ENCODE results near the gene PRRG1.
"Not testable (repeated sequence)": the region's sequence is repeated elsewhere in the genome, so short reads cannot be mapped to it uniquely, and the experiment has no call there.

Gene PRRG1

GRCh38 chrX:37420756-37421155 is 71.6 kb downstream of the PRRG1 start:
- H3K36me3 ChIP-seq (ENCODE audit: low read length) = no peaks in the 10 kb centered on the region
- H3K27me3 ChIP-seq (ENCODE audit: low read length) = no peaks in the 10 kb centered on the region
- no peaks in the 10 kb centered on the region for H3K79me2 ChIP-seq (ENCODE audit: insufficient read depth, low read length)
- H2AFZ ChIP-seq (ENCODE audit: low read depth, low read length, severe bottlenecking) = no peak overlapping the region
- no peaks in the 10 kb centered on the region for H4K20me1 ChIP-seq (ENCODE audit: low read depth, low read length)
- H3K4me2 ChIP-seq (ENCODE audit: low read depth, low read length, poor library complexity, severe bottlenecking) = no peak overlapping the region
- no peak overlapping the region for H3K4me3 ChIP-seq (ENCODE audit: insufficient read depth, low read length, poor library complexity, severe bottlenecking)
- TF ChIP-seq CTCF (IDR thresholded peaks at IDR 0.05; ENCODE audit: insufficient read depth, low read length, poor library complexity, severe bottlenecking) (no peak), EZH2phosphoT487 (conservative IDR thresholded peaks at IDR 0.05; ENCODE audit: low read length) (no peak)
- no peaks in the 10 kb centered on the region for H3K9me3 ChIP-seq (ENCODE audit: insufficient read depth, low read length)
- H3K9ac ChIP-seq (ENCODE audit: low read length) = no peak overlapping the region
- no peaks in the 10 kb centered on the region for H3K9me2 ChIP-seq (replicated peaks; ENCODE audit: insufficient read depth, low read length)
- no peaks in the 10 kb centered on the region for H3F3A ChIP-seq (ENCODE audit: insufficient read depth)
- no peak overlapping the region for H3K27ac ChIP-seq (ENCODE audit: low read depth, low read length)

- Histone ChIP-seq H3K36me3 (ENCODE audit: low read length) (no peaks in the 10 kb centered on the region), H3K27me3 (ENCODE audit: low read length) (no peaks in the 10 kb centered on the region), H3K9me3 (ENCODE audit: insufficient read depth, low read length) (no peaks in the 10 kb centered on the region), H3K9me2 (replicated peaks; ENCODE audit: insufficient read depth, low read length) (no peaks in the 10 kb centered on the region), H2AFZ (ENCODE audit: low read depth, low read length, severe bottlenecking) (no peak overlapping the region), H3K27ac (ENCODE audit: low read depth, low read length) (no peak overlapping the region), H3F3A (ENCODE audit: insufficient read depth) (no peaks in the 10 kb centered on the region), H3K4me2 (ENCODE audit: low read depth, low read length, poor library complexity, severe bottlenecking) (no peak overlapping the region), H3K79me2 (ENCODE audit: insufficient read depth, low read length) (no peaks in the 10 kb centered on the region), H4K20me1 (ENCODE audit: low read depth, low read length) (no peaks in the 10 kb centered on the region), H3K4me3 (ENCODE audit: insufficient read depth, low read length, poor library complexity, severe bottlenecking) (no peak overlapping the region), H3K9ac (ENCODE audit: low read length) (no peak overlapping the region)
- no peak for TF ChIP-seq CTCF (IDR thresholded peaks at IDR 0.05; ENCODE audit: insufficient read depth, low read length, poor library complexity, severe bottlenecking)
- no peak for TF ChIP-seq EZH2phosphoT487 (conservative IDR thresholded peaks at IDR 0.05; ENCODE audit: low read length)
Observed at GRCh38 chrX:37424000-37424429, 74.9 kb downstream of the PRRG1 start.

- Histone ChIP-seq H3K9me2 (replicated peaks; ENCODE audit: insufficient read depth, low read length) (no peaks in the 10 kb centered on the region), H4K20me1 (ENCODE audit: low read depth, low read length) (no peaks in the 10 kb centered on the region), H2AFZ (ENCODE audit: low read depth, low read length, severe bottlenecking) (no peak overlapping the region), H3K4me2 (ENCODE audit: low read depth, low read length, poor library complexity, severe bottlenecking) (no peak overlapping the region), H3K4me3 (ENCODE audit: insufficient read depth, low read length, poor library complexity, severe bottlenecking) (no peak overlapping the region), H3F3A (ENCODE audit: insufficient read depth) (no peaks in the 10 kb centered on the region), H3K79me2 (ENCODE audit: insufficient read depth, low read length) (no peaks in the 10 kb centered on the region), H3K36me3 (ENCODE audit: low read length) (no peaks in the 10 kb centered on the region), H3K27me3 (ENCODE audit: low read length) (no peaks in the 10 kb centered on the region), H3K9me3 (ENCODE audit: insufficient read depth, low read length) (no peaks in the 10 kb centered on the region), H3K9ac (ENCODE audit: low read length) (no peak overlapping the region), H3K27ac (ENCODE audit: low read depth, low read length) (no peak overlapping the region)
- TF ChIP-seq EZH2phosphoT487 (conservative IDR thresholded peaks at IDR 0.05; ENCODE audit: low read length) (no peak), CTCF (IDR thresholded peaks at IDR 0.05; ENCODE audit: insufficient read depth, low read length, poor library complexity, severe bottlenecking) (no peak)
Observed at GRCh38 chrX:37425370-37425769, 76.2 kb downstream of the PRRG1 start.

GRCh38 chrX:37428962-37429361 is 79.8 kb downstream of the PRRG1 start:
- H3K4me2 ChIP-seq (ENCODE audit: low read depth, low read length, poor library complexity, severe bottlenecking); H2AFZ ChIP-seq (ENCODE audit: low read depth, low read length, severe bottlenecking); H3K79me2 ChIP-seq (ENCODE audit: insufficient read depth, low read length); H3K27me3 ChIP-seq (ENCODE audit: low read length); H4K20me1 ChIP-seq (ENCODE audit: low read depth, low read length); H3K9ac ChIP-seq (ENCODE audit: low read length); H3K27ac ChIP-seq (ENCODE audit: low read depth, low read length); H3K36me3 ChIP-seq (ENCODE audit: low read length); H3F3A ChIP-seq (ENCODE audit: insufficient read depth); H3K9me3 ChIP-seq (ENCODE audit: insufficient read depth, low read length); H3K9me2 ChIP-seq (replicated peaks; ENCODE audit: insufficient read depth, low read length); H3K4me3 ChIP-seq (ENCODE audit: insufficient read depth, low read length, poor library complexity, severe bottlenecking): not testable (repeated sequence)
